NCI-H510A (cell line): Measurements from ENCODE around the gene PTCD2.
A peak's percentile ranks its signal among the peaks of the same experiment; 100 is the strongest.

Source experiments
- DNase-seq: peaks from one replicate; lab custom pipeline; 2025; lab: John Stamatoyannopoulos, UW

PTCD2 gene

GRCh38 chr5:72319976-72320752 is at the start of gene PTCD2, which contains the start of gene MRPS27:
PTCD2 (plus strand) TSS chr5:72320373; CDS start chr5:72320383, 10 bp downstream.
MRPS27 (minus strand) TSS chr5:72320240; CDS start chr5:72320221, 19 bp downstream.
- peak; percentile 95 for DNase-seq

GRCh38 chr5:72271702-72272101 is 48.5 kb upstream of the PTCD2 start:
- no peak for DNase-seq

- DNase-seq, result no peak
These were observed 47.8 kb upstream of the PTCD2 start for GRCh38 chr5:72272398-72272797.

- no peak for DNase-seq
These were observed 46.6 kb upstream of the PTCD2 start for GRCh38 chr5:72273547-72273946.

- DNase-seq, result no peak
These were observed 43.9 kb upstream of the PTCD2 start for GRCh38 chr5:72276219-72276752.

- no peak for DNase-seq
These were observed 39.5 kb upstream of the PTCD2 start for GRCh38 chr5:72280581-72281069.

- no peak for DNase-seq
These were observed 38.8 kb upstream of the PTCD2 start for GRCh38 chr5:72281430-72281763.

- DNase-seq, result no peak
These were observed 38.2 kb upstream of the PTCD2 start for GRCh38 chr5:72281764-72282499.

GRCh38 chr5:72282878-72283277 is 37.3 kb upstream of the PTCD2 start:
- DNase-seq, result no peak

GRCh38 chr5:72283358-72283757 is 36.8 kb upstream of the PTCD2 start:
- DNase-seq, result no peak

- no peak for DNase-seq
These were observed 35.4 kb upstream of the PTCD2 start for GRCh38 chr5:72284559-72285423.

- no peak for DNase-seq
These were observed 34.8 kb upstream of the PTCD2 start for GRCh38 chr5:72285424-72285821.

GRCh38 chr5:72286798-72287197 is 33.4 kb upstream of the PTCD2 start:
- DNase-seq, result no peak

GRCh38 chr5:72288924-72289323 is 31.2 kb upstream of the PTCD2 start:
- peak; percentile 33 for DNase-seq

- no peak for DNase-seq
These were observed 29.6 kb upstream of the PTCD2 start for GRCh38 chr5:72290356-72291133.

- no peak for DNase-seq
These were observed 28.6 kb upstream of the PTCD2 start for GRCh38 chr5:72291601-72292000.

GRCh38 chr5:72292411-72292810 is 27.8 kb upstream of the PTCD2 start:
- no peak for DNase-seq

- no peak for DNase-seq
These were observed 26.6 kb upstream of the PTCD2 start for GRCh38 chr5:72293495-72294055.

GRCh38 chr5:72294473-72294872 is 25.7 kb upstream of the PTCD2 start:
- no peak for DNase-seq

GRCh38 chr5:72295539-72295938 is 24.6 kb upstream of the PTCD2 start:
- DNase-seq, result no peak

GRCh38 chr5:72296256-72296655 is 23.9 kb upstream of the PTCD2 start:
- no peak for DNase-seq
